Small intestine (tissue), 7 donors: ENCODE data around the gene MYL6. TPM values are rescaled to one million over a fixed set of nuclear protein-coding genes. Genes with fewer than 3 reads are reported as not detected.
"Not testable (repeated sequence)": the region's sequence is repeated elsewhere in the genome, so short reads cannot be mapped to it uniquely, and the experiment has no call there.

Source experiments
- DNase-seq, 2 donors: peaks; one replicate each; pipeline versions ENCODE4 v3.0.0 to v3.0.0-alpha.2; 2013
- FAIRE-seq: peaks from 2 replicates; lab custom pipeline; 2012; peaks lifted over from hg19 to GRCh38; lab: Jason Lieb, UNC
- H3K27ac ChIP-seq, 3 donors: one replicate each; pipeline ENCODE4 v1.5.1; 2013; ENCODE audit warnings: low read length in 2 of 3, mild to moderate bottlenecking in 2 of 3, control low read depth in 1 of 3, inconsistent platforms in 1 of 3, low read depth in 1 of 3, moderate library complexity in 1 of 3
- H3K27me3 ChIP-seq, 3 donors: one replicate each; pipeline ENCODE4 v1.6.1; 2013; ENCODE audit warnings: low read length in 3 of 3, inconsistent platforms in 1 of 3; ENCODE audit not compliant: control insufficient read depth in 3 of 3, insufficient read depth in 3 of 3
- H3K36me3 ChIP-seq, 3 donors: one replicate each; pipeline ENCODE4 v1.6.1; 2013; ENCODE audit warnings: low read length in 3 of 3, inconsistent platforms in 1 of 3, low read depth in 1 of 3, mild to moderate bottlenecking in 1 of 3, moderate library complexity in 1 of 3; ENCODE audit not compliant: control insufficient read depth in 3 of 3, insufficient read depth in 2 of 3
- H3K4me1 ChIP-seq, 3 donors: one replicate each; pipeline ENCODE4 v1.6.1; 2013; ENCODE audit warnings: low read length in 2 of 3, inconsistent platforms in 1 of 3, low read depth in 1 of 3, mild to moderate bottlenecking in 1 of 3, moderate library complexity in 1 of 3; ENCODE audit not compliant: control insufficient read depth in 3 of 3, insufficient read depth in 2 of 3
- H3K4me3 ChIP-seq, 3 donors: one replicate each; pipeline ENCODE4 v1.5.1; 2013; ENCODE audit warnings: low read length in 3 of 3, control low read depth in 1 of 3, inconsistent platforms in 1 of 3, low read depth in 1 of 3, mild to moderate bottlenecking in 1 of 3, moderate library complexity in 1 of 3
- H3K9me3 ChIP-seq, 2 donors: one replicate each; pipeline ENCODE4 v1.6.1; 2013; ENCODE audit warnings: low read depth in 1 of 2, low read length in 1 of 2; ENCODE audit not compliant: control insufficient read depth in 2 of 2, insufficient read depth in 1 of 2
- WGBS, 3 donors: extraction: QIAGEN DNeasy Blood & Tissue Kit; methylation state at CpG; one replicate each; pipeline ENCODE4 v1.1.7; 2013; 5-methylcytosine and 5-hydroxymethylcytosine counted together
- polyA plus RNA-seq, 4 donors: library from polyadenylated mRNA; stranded (reverse) in 3 of 4; unstranded in 1 of 4; fragments of 200-250 nt in 3 of 4; fragments of 120-200 nt in 1 of 4; gene quantifications; one replicate each; pipeline versions ENCODE4 v1.2.1 to v1.2.3, GENCODE V29; 2013
- donor health status: healthy with polysubstance abuse.
- donor health status: control.
- donor health status: control.
- donor health status: Bipolar disorder and iron deficiency.
- donor health status: healthy.

Gene MYL6
- polyA plus RNA-seq, 4 donors, result 1,147 to 4,316 (median 2,966) TPM

- FAIRE-seq, result no peak
- WGBS, 3 donors, result 89 to 92% (median 91%) methylated on average over 5 of the region's 5 CpGs
Observed at GRCh38 chr12:56154818-56155217, 3.3 kb upstream of the MYL6 start.

GRCh38 chr12:56155256-56155845 lies 2.8 kb upstream of the MYL6 start:
- no peaks in the 10 kb centered on the region for H3K9me3 ChIP-seq
- H3K27ac ChIP-seq, result peak overlapping the region in 1 of 3 donors; percentile 5
- DNase-seq, result peak; percentile 39 to 74
- no peak overlapping the region for H3K4me3 ChIP-seq
- no peaks in the 10 kb centered on the region for H3K27me3 ChIP-seq
- H3K4me1 ChIP-seq, result peaks cover 4 to 49% (median 7%) of the 10 kb centered on the region in 3 donors
- 64 to 86% (median 65%) methylated on average over 11 of the region's 11 CpGs for WGBS, 3 donors
- no peak for FAIRE-seq
- peaks cover 0 to 29% (median 5%) of the 10 kb centered on the region in 3 donors for H3K36me3 ChIP-seq

More at GRCh38 chr12:56154818-56155217, 3.3 kb upstream of the MYL6 start:
- Histone ChIP-seq H3K4me3 (no peak overlapping the region), H3K27ac (no peak overlapping the region), H3K27me3 (no peaks in the 10 kb centered on the region), H3K4me1 (peaks cover 4 to 44% (median 7%) of the 10 kb centered on the region in 3 donors), H3K36me3 (peaks cover 0 to 27% (median 5%) of the 10 kb centered on the region in 3 donors), H3K9me3 (no peaks in the 10 kb centered on the region)
- no peak for DNase-seq

GRCh38 chr12:56156464-56157200 lies 1.5 kb upstream of the MYL6 start:
- Histone ChIP-seq H3K4me3 (peak overlapping the region in 2 of 3 donors; percentile 64 to 97), H3K27ac (peak overlapping the region in 2 of 3 donors; percentile 82 to 99), H3K4me1 (peaks cover 4 to 51% (median 8%) of the 10 kb centered on the region in 3 donors), H3K36me3 (peaks cover 8 to 41% (median 10%) of the 10 kb centered on the region in 3 donors)
- not testable (repeated sequence) for H3K9me3 ChIP-seq, FAIRE-seq, DNase-seq, H3K27me3 ChIP-seq
- WGBS, 3 donors, result 87 to 92% (median 91%) methylated on average over 21 of the region's 21 CpGs

GRCh38 chr12:56157201-56158028 lies 744 bp upstream of the MYL6 start:
- WGBS, 3 donors, result 4 to 9% (median 4%) methylated on average over 39 to 45 of the region's 45 CpGs
- DNase-seq (peak; percentile 77 to 86), FAIRE-seq (no peak)
- Histone ChIP-seq H3K36me3 (peaks cover 13 to 49% (median 18%) of the 10 kb centered on the region in 3 donors), H3K4me3 (peak overlapping the region; percentile 43 to 97 (median 64)), H3K27ac (peak overlapping the region; percentile 82 to 99 (median 93)), H3K4me1 (peaks cover 4 to 51% (median 11%) of the 10 kb centered on the region in 3 donors), H3K9me3 (no peaks in the 10 kb centered on the region), H3K27me3 (no peaks in the 10 kb centered on the region)

- H3K27me3 ChIP-seq, result no peaks in the 10 kb centered on the region
- peak overlapping the region; percentile 92 to 100 (median 99) for H3K27ac ChIP-seq
- peaks cover 20 to 63% (median 26%) of the 10 kb centered on the region in 3 donors for H3K36me3 ChIP-seq
- H3K4me1 ChIP-seq, result peaks cover 4 to 41% (median 7%) of the 10 kb centered on the region in 3 donors
- H3K4me3 ChIP-seq, result peak overlapping the region; percentile 64 to 97 (median 81)
- FAIRE-seq (no peak), DNase-seq (peak; percentile 85 to 88)
- no peaks in the 10 kb centered on the region for H3K9me3 ChIP-seq
- 0 to 1% (median 0%) methylated on average over 6 of the region's 6 CpGs for WGBS, 3 donors
Observed at GRCh38 chr12:56158926-56159461, 835 bp downstream of the MYL6 start.

GRCh38 chr12:56159482-56160192 lies 1.5 kb downstream of the MYL6 start:
- Histone ChIP-seq H3K4me3 (peak overlapping the region; percentile 64 to 97 (median 81)), H3K36me3 (peaks cover 24 to 65% (median 26%) of the 10 kb centered on the region in 3 donors), H3K9me3 (no peaks in the 10 kb centered on the region), H3K27ac (peak overlapping the region; percentile 92 to 100 (median 99)), H3K4me1 (peaks cover 4 to 41% (median 7%) of the 10 kb centered on the region in 3 donors), H3K27me3 (no peaks in the 10 kb centered on the region)
- 6 to 14% (median 6%) methylated on average over 8 of the region's 8 CpGs for WGBS, 3 donors
- peak; percentile 38 to 49 for DNase-seq
- FAIRE-seq, result no peak

GRCh38 chr12:56160193-56160763 lies 2.1 kb downstream of the MYL6 start:
- H3K27ac ChIP-seq, result peak overlapping the region; percentile 92 to 100 (median 99)
- WGBS, 3 donors, result 12 to 18% (median 17%) methylated on average over 7 of the region's 7 CpGs
- peak overlapping the region; percentile 3 to 97 (median 64) for H3K4me3 ChIP-seq
- H3K4me1 ChIP-seq, result peaks cover 4 to 34% (median 6%) of the 10 kb centered on the region in 3 donors
- no peaks in the 10 kb centered on the region for H3K9me3 ChIP-seq
- DNase-seq, result peak; percentile 35 to 61
- H3K36me3 ChIP-seq, result peaks cover 26 to 67% (median 29%) of the 10 kb centered on the region in 3 donors
- no peaks in the 10 kb centered on the region for H3K27me3 ChIP-seq
- FAIRE-seq, result no peak
